ENCODE measurements around the gene CACNA1H. TPM values are rescaled to one million over a fixed set of nuclear protein-coding genes. Genes with fewer than 3 reads are reported as not detected.
"Not testable (repeated sequence)": the region's sequence is repeated elsewhere in the genome, so short reads cannot be mapped to it uniquely, and the experiment has no call there.

The CACNA1H gene
- total and polyA plus RNA-seq, 3 donors from 2014 or later: 41.1 to 69.0 (median 55.9) TPM

GRCh38 chr16:1244881-1245280 lies 92.0 kb downstream of the CACNA1H start:
- WGBS, 2 donors: 84 to 90% methylated on average over 9 to 12 of the region's 12 CpGs
- no peak for DNase-seq
- H3K4me3 ChIP-seq: no peak overlapping the region
- intact Hi-C loops (cut with DNase I; ENCODE audit: low total_unique reads): no loop called here
- no peaks in the 10 kb centered on the region for H3K27me3 ChIP-seq
- H3K27ac ChIP-seq: no peak overlapping the region
- TF ChIP-seq CTCF (IDR thresholded peaks at IDR 0.05) (no peak), POLR2A (IDR thresholded peaks at IDR 0.05) (no peak)
- H3K9me3 ChIP-seq: no peaks in the 10 kb centered on the region
- H3K4me1 ChIP-seq: no peaks in the 10 kb centered on the region
- H3K36me3 ChIP-seq (ENCODE audit: low read depth, missing control alignments): no peaks in the 10 kb centered on the region

GRCh38 chr16:1245452-1246020 lies 92.6 kb downstream of the CACNA1H start:
- no peak for TF ChIP-seq POLR2A (IDR thresholded peaks at IDR 0.05)
- no peak for TF ChIP-seq CTCF (IDR thresholded peaks at IDR 0.05)
- Histone ChIP-seq H3K27me3 (no peaks in the 10 kb centered on the region), H3K36me3 (ENCODE audit: low read depth, missing control alignments) (no peaks in the 10 kb centered on the region), H3K27ac (no peak overlapping the region), H3K4me1 (no peaks in the 10 kb centered on the region), H3K9me3 (no peaks in the 10 kb centered on the region), H3K4me3 (no peak overlapping the region)
- WGBS, 2 donors: 51 to 60% methylated on average over 13 to 22 of the region's 22 CpGs
- DNase-seq: no peak
- intact Hi-C loops (cut with DNase I; ENCODE audit: low total_unique reads): no loop called here

- intact Hi-C loops (cut with DNase I; ENCODE audit: low total_unique reads); DNase-seq; H3K27me3 ChIP-seq; H3K27ac ChIP-seq; H3K9me3 ChIP-seq; H3K4me1 ChIP-seq; H3K4me3 ChIP-seq; H3K36me3 ChIP-seq (ENCODE audit: low read depth, missing control alignments): not testable (repeated sequence)
- WGBS, 2 donors: 47 to 73% methylated on average over 13 of the region's 14 CpGs
Observed at GRCh38 chr16:1247903-1248537, 95.1 kb downstream of the CACNA1H start.

- H3K27ac ChIP-seq; H3K36me3 ChIP-seq (ENCODE audit: low read depth, missing control alignments); H3K4me1 ChIP-seq; intact Hi-C loops (cut with DNase I; ENCODE audit: low total_unique reads); H3K4me3 ChIP-seq; H3K27me3 ChIP-seq; DNase-seq; H3K9me3 ChIP-seq: not testable (repeated sequence)
- WGBS, 2 donors: no CpG with 5 or more reads among the region's 43 CpGs
Observed at GRCh38 chr16:1249031-1249755, 96.3 kb downstream of the CACNA1H start.

GRCh38 chr16:1253701-1254364 lies 100.9 kb downstream of the CACNA1H start:
- H3K4me3 ChIP-seq; DNase-seq; H3K9me3 ChIP-seq; intact Hi-C loops (cut with DNase I; ENCODE audit: low total_unique reads); H3K27me3 ChIP-seq; H3K4me1 ChIP-seq; H3K27ac ChIP-seq; H3K36me3 ChIP-seq (ENCODE audit: low read depth, missing control alignments): not testable (repeated sequence)
- WGBS, 2 donors: no CpG with 5 or more reads among the region's 47 CpGs

GRCh38 chr16:1254821-1255220 lies 101.9 kb downstream of the CACNA1H start:
- DNase-seq; intact Hi-C loops (cut with DNase I; ENCODE audit: low total_unique reads); H3K9me3 ChIP-seq; H3K27ac ChIP-seq; H3K4me1 ChIP-seq; H3K4me3 ChIP-seq; H3K27me3 ChIP-seq; H3K36me3 ChIP-seq (ENCODE audit: low read depth, missing control alignments): not testable (repeated sequence)
- 75 to 80% methylated on average over 1 to 2 of the region's 3 CpGs for WGBS, 2 donors

- H3K4me3 ChIP-seq; H3K27ac ChIP-seq; intact Hi-C loops (cut with DNase I; ENCODE audit: low total_unique reads); H3K4me1 ChIP-seq; DNase-seq; H3K9me3 ChIP-seq; H3K36me3 ChIP-seq (ENCODE audit: low read depth, missing control alignments); H3K27me3 ChIP-seq: not testable (repeated sequence)
- WGBS, 2 donors: 73 to 86% methylated on average over 13 to 17 of the region's 26 CpGs
Observed at GRCh38 chr16:1255276-1256122, 102.6 kb downstream of the CACNA1H start, which contains the start of gene TPSD1. TPSD1 (plus strand) TSS chr16:1256069; CDS start chr16:1256281, 212 bp downstream.

GRCh38 chr16:1256296-1256873 lies 103.5 kb downstream of the CACNA1H start:
- intact Hi-C loops (cut with DNase I; ENCODE audit: low total_unique reads); H3K4me1 ChIP-seq: not testable (repeated sequence)

More at GRCh38 chr16:1256296-1256873, 103.5 kb downstream of the CACNA1H start:
- H3K27me3 ChIP-seq; H3K9me3 ChIP-seq; H3K4me3 ChIP-seq; H3K36me3 ChIP-seq (ENCODE audit: low read depth, missing control alignments); DNase-seq; H3K27ac ChIP-seq: not testable (repeated sequence)
- WGBS, 2 donors: 72% methylated on average over 21 of the region's 23 CpGs; no CpG with 5 or more reads in 1 of the 2 donors

Measured in testis (tissue), 3 donors.